ENCODE results near the gene RNU5D-1. TPM values are rescaled to one million over a fixed set of nuclear protein-coding genes. Genes with fewer than 3 reads are reported as not detected.

RNU5D-1 gene
- total RNA-seq, 1 experiment from 2014 or later: not detected

DNA sequence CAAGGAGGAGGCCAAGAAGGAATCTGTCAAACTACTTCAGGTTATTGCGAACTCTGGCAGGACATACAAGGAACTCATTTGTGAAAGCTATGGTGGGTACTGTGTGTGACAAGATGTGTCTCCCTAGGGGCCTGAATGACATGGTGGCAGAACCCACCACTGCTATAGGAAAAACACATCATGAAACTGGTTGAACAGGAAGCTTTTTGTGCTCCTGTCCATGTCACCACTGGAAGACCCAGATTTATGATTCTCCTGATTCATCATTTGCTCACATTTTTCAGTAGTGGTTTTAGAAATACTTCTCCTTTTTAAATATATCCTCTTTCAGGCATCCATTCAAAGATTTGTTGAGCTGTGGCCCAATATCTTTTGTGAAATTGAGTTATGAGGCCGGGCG is 32.8 kb downstream of the RNU5D-1 start:
- H2BK20ac ChIP-seq (ENCODE audit: low read depth, low read length, poor library complexity, severe bottlenecking): no peak overlapping the region
- no peak overlapping the region for H2BK5ac ChIP-seq (ENCODE audit: insufficient read length, low read length)
- no peak overlapping the region for H3K27ac Mint-ChIP-seq
- H4K20me1 ChIP-seq (ENCODE audit: control insufficient read depth, insufficient read depth, insufficient read length): no peaks in the 10 kb centered on the region
- no peak overlapping the region for H3K14ac ChIP-seq (ENCODE audit: insufficient read depth, low read length)
- H3K4me1 Mint-ChIP-seq: peaks cover 0 to 9% of the 10 kb centered on the region in 2 experiments; a peak in 2 of 4 replicates
- no peak overlapping the region for H3K4ac ChIP-seq (ENCODE audit: low read depth, low read length)
- no peak overlapping the region for H3K27ac ChIP-seq (ENCODE audit: insufficient read length, low read depth, low read length)
- no peaks in the 10 kb centered on the region for H3K36me3 Mint-ChIP-seq (ENCODE audit: insufficient read depth in 1 of 3, low read depth in 3 of 3)
- H3K4me3 Mint-ChIP-seq: no peak overlapping the region
- H2BK12ac ChIP-seq (ENCODE audit: insufficient read length, low read depth, low read length): no peak overlapping the region
- H3K56ac ChIP-seq (ENCODE audit: insufficient read length, low read depth, low read length): no peak overlapping the region
- no peak overlapping the region for H3T11ph ChIP-seq (ENCODE audit: low read length)
- H3K9me3 Mint-ChIP-seq: no peaks in the 10 kb centered on the region
- DNase-seq: no peak
- H2AFZ ChIP-seq (ENCODE audit: low read length): no peak overlapping the region
- H3K27me3 ChIP-seq (ENCODE audit: insufficient read depth, low read length): no peaks in the 10 kb centered on the region
- no peak overlapping the region for H3K18ac ChIP-seq (ENCODE audit: insufficient read length, low read depth, low read length)
- no peak overlapping the region for H3K4me2 ChIP-seq (ENCODE audit: insufficient read depth, insufficient read length, low read length)
- H3K4me1 ChIP-seq (ENCODE audit: insufficient read depth, low read length): no peaks in the 10 kb centered on the region
- H3K23me2 ChIP-seq (ENCODE audit: insufficient read length, low read depth, low read length, poor library complexity, severe bottlenecking): no peaks in the 10 kb centered on the region
- no peaks in the 10 kb centered on the region for H3K9me3 ChIP-seq (ENCODE audit: control insufficient read depth, low read depth, low read length)
- no peak overlapping the region for H3K9ac ChIP-seq (ENCODE audit: extremely low read depth, insufficient read length, low read length)
- no peaks in the 10 kb centered on the region for H3K79me1 ChIP-seq (ENCODE audit: insufficient read depth, low read depth, low read length, poor library complexity, severe bottlenecking)
- H4K5ac ChIP-seq (ENCODE audit: insufficient read length, low read depth, low read length): no peak overlapping the region
- no peak overlapping the region for H3K23ac ChIP-seq (ENCODE audit: insufficient read length, low read depth, low read length)
- H2AK5ac ChIP-seq (ENCODE audit: insufficient read length, low read length): no peak overlapping the region
- no peak for TF ChIP-seq CTCF (conservative IDR thresholded peaks at IDR 0.05)
- WGBS (ENCODE audit: extremely low coverage, insufficient read length, low lambda C conversion rate): no CpG with 5 or more reads among the region's 3 CpGs
- no peak overlapping the region for H2BK120ac ChIP-seq (ENCODE audit: low read depth, low read length, poor library complexity, severe bottlenecking)
- no peak overlapping the region for H4K8ac ChIP-seq (replicated peaks; ENCODE audit: insufficient read length, low read depth, low read length)
- H4K91ac ChIP-seq (ENCODE audit: insufficient read length, low read depth, low read length): no peak overlapping the region
- H3K27me3 Mint-ChIP-seq (ENCODE audit: low read depth): peaks cover 5% of the 10 kb centered on the region
- no peaks in the 10 kb centered on the region for H3K79me2 ChIP-seq (ENCODE audit: insufficient read depth, low read length)
- no peak overlapping the region for H2BK15ac ChIP-seq (ENCODE audit: low read depth, low read length)

Measured in H9 (cell line).